HepG2 (cell line): ENCODE measurements around the gene TADA2B. TPM values are rescaled to one million over a fixed set of nuclear protein-coding genes. Genes with fewer than 3 reads are reported as not detected.

Experiments used
- ATAD3A ChIP-seq: sonication (generic); formaldehyde crosslinking; IDR thresholded peaks from 2 replicates; pipeline ENCODE4 v1.4.0; 2020; ENCODE audit warnings: missing genetic modification reagents
- GABPA ChIP-seq, 2 experiments: IDR thresholded peaks; 2 replicates each; pipeline ENCODE4 v1.6.1; 2011 to 2016; ENCODE audit warnings: low read depth in 2 of 2, low read length in 1 of 2, missing biosample characterization in 1 of 2, missing genetic modification characterization in 1 of 2
- HNF1B ChIP-seq: sonication (generic); formaldehyde crosslinking; IDR thresholded peaks from 2 replicates; pipeline ENCODE4 v1.5.1; 2020; ENCODE audit warnings: mild to moderate bottlenecking, moderate library complexity, missing genetic modification reagents
- HOXA7 ChIP-seq: sonication (generic); formaldehyde crosslinking; IDR thresholded peaks from 2 replicates; pipeline ENCODE4 v1.8.1; 2022; ENCODE audit warnings: mild to moderate bottlenecking, missing genetic modification reagents, moderate library complexity
- LCORL ChIP-seq, 2 experiments: fragments of 450-650 bp in 1 of 2; sonication (generic) in 1 of 2; formaldehyde crosslinking in 1 of 2; IDR thresholded peaks; 2 replicates each; pipeline versions ENCODE4 v1.5.0 to v1.6.1; 2017 to 2020; ENCODE audit warnings: antibody characterized with exemption in 1 of 2, missing genetic modification reagents in 1 of 2
- MTA3 ChIP-seq: sonication (generic); formaldehyde crosslinking; IDR thresholded peaks from 2 replicates; pipeline ENCODE4 v1.4.0; 2020; ENCODE audit warnings: missing genetic modification reagents
- PRDM15 ChIP-seq: sonication (generic); formaldehyde crosslinking; IDR thresholded peaks from 2 replicates; pipeline ENCODE4 v1.4.0; 2020; ENCODE audit warnings: missing genetic modification reagents
- RERE ChIP-seq: IDR thresholded peaks from 2 replicates; pipeline ENCODE4 v1.6.1; 2016; ENCODE audit warnings: low read depth, missing genetic modification reagents, missing compliant biosample characterization
- SMC3 ChIP-seq: IDR thresholded peaks from 2 replicates; pipeline ENCODE4 v1.6.1; 2011; ENCODE audit warnings: low read length, improper control_type of control experiment
- SSRP1 ChIP-seq: IDR thresholded peaks from 2 replicates; pipeline ENCODE4 v1.6.1; 2016; ENCODE audit warnings: control low read depth
- ZBTB39 ChIP-seq: sonication (generic); formaldehyde crosslinking; IDR thresholded peaks from 2 replicates; pipeline ENCODE4 v1.5.0; 2020; ENCODE audit warnings: missing genetic modification reagents
- ZFP41 ChIP-seq: sonication (generic); formaldehyde crosslinking; IDR thresholded peaks from 2 replicates; pipeline ENCODE4 v1.4.0; 2020; ENCODE audit warnings: mild to moderate bottlenecking, missing genetic modification reagents, borderline replicate concordance
- ZIK1 ChIP-seq: sonication (generic); formaldehyde crosslinking; IDR thresholded peaks from 2 replicates; pipeline ENCODE4 v1.5.0; 2020; ENCODE audit warnings: mild to moderate bottlenecking, low read depth, missing genetic modification reagents, borderline replicate concordance
- ZNF251 ChIP-seq: sonication (generic); formaldehyde crosslinking; IDR thresholded peaks from 2 replicates; pipeline ENCODE4 v1.9.0; 2021; ENCODE audit warnings: mild to moderate bottlenecking, missing genetic modification reagents
- polyA plus RNA-seq, 8 experiments: library from polyadenylated mRNA; depleted of rRNA in 3 of 8; stranded (reverse) in 7 of 8; unstranded in 1 of 8; fragments of >200 nt; fragmentation: Illumina TruSeq in 4 of 8; extraction: Trizol in 4 of 8; gene quantifications; 2 replicates each; pipeline versions ENCODE4 v1.2.1 to v1.2.3, GENCODE V29; 2011 to 2016; ENCODE audit warnings: low read depth in 4 of 8, missing spikeins in 1 of 8, mixed read lengths in 1 of 8; ENCODE audit not compliant: insufficient read depth in 1 of 8
- total RNA-seq, 5 experiments: library from RNA; depleted of rRNA; stranded (reverse); fragments of >200 nt; fragmentation: Illumina TruSeq; extraction: Trizol; gene quantifications; 2 replicates each; pipeline ENCODE4 v1.2.3, GENCODE V29; 2016; ENCODE audit warnings: low read depth in 1 of 5

Gene TADA2B
- total and polyA plus RNA-seq, 2 of the 13 experiments (the other 11 are each of a cell fraction or from before 2014, with no cell fraction given): 4.6 to 8.9 TPM

DNA sequence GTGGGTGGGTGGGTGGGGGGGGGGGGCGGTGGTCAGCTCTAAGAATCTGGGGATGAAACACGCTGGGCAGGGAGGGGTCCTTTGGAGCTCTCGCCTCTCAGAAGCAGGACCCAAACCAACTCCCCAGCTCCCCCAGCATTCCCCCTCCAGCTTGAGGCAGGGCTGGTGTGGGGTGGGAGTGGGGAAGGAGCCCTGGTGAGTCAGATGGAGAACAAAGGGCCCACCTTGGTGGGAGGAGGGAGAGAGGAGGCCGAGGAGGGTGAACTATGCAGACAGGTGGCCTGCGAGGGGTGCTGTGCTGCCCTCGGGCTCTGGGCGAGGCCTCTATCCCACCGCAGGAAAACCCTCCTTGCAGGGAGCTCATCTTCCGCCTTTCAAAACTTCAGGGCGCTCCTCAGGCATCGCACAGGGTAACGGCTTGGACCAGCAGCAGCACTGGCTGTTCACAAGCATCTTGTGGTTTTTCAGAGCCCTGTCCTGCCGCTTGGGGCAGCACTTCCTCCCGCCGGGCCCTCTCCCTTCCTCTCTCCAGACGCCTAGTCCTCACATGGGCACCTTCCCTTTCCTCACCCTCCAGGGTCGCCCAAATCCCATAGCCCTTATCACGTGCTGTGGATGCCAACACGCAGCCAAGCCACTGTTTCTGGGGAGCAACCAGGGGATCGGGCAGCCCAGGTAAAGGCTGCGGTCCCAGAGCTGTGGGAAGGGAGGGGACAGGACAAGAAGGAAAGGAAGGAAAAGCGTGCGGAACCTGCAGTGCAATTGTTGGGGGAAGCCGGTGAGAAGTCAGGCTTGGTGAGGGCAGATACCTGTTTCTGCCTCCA, 58.7 kb downstream of the TADA2B start (continued):
- no peak for TF ChIP-seq RERE
- TF ChIP-seq LCORL (IDR thresholded peaks at IDR 0.05): no peak
- TF ChIP-seq LCORL (CRISPR knock-in tag; IDR thresholded peaks at IDR 0.05): 0 out of 2 replicates have a peak, but pooled peaks have one; percentile 39
- TF ChIP-seq HNF1B (CRISPR knock-in tag): 0 out of 2 replicates have a peak, but pooled peaks have one; percentile 30
- TF ChIP-seq ZFP41 (CRISPR knock-in tag): no peak
- no peak for TF ChIP-seq ZBTB39
- no peak for TF ChIP-seq SSRP1 (CRISPR knock-in tag)
- no peak for TF ChIP-seq MTA3 (CRISPR knock-in tag)
- peak; percentile 19 for TF ChIP-seq GABPA (IDR thresholded peaks at IDR 0.05; ENCODE audit: low read depth, low read length)
- TF ChIP-seq GABPA (CRISPR knock-in tag; IDR thresholded peaks at IDR 0.05; ENCODE audit: low read depth): peak; percentile 45; the same call in 1 of the 2 replicates
- TF ChIP-seq ATAD3A (CRISPR knock-in tag): no peak
- TF ChIP-seq ZIK1 (CRISPR knock-in tag): no peak; the same call in 1 of the 2 replicates
- no peak for TF ChIP-seq PRDM15 (CRISPR knock-in tag)
- TF ChIP-seq ZNF251 (CRISPR knock-in tag): no peak
- TF ChIP-seq HOXA7 (CRISPR knock-in tag): no peak
- TF ChIP-seq SMC3: no peak
